PC-3 (cell line): ENCODE data around the gene SF3A1.

Source experiments
- EZH2 ChIP-seq: fragments of 300-600 bp; sonication (generic); IDR thresholded peaks from one replicate; pipeline ENCODE4 v1.6.1; 2017; ENCODE audit warnings: antibody characterized with exemption, mild to moderate bottlenecking, low read length; ENCODE audit not compliant: unreplicated experiment
- EZH2phosphoT487 ChIP-seq: fragments of 300-600 bp; sonication (generic); IDR thresholded peaks from 2 replicates; pipeline ENCODE4 v1.6.1; 2018; ENCODE audit warnings: mild to moderate bottlenecking, antibody characterized with exemption, low read length, borderline replicate concordance
- TF ChIP-seq, protein P1 (sequence below): fragments of 300-600 bp; sonication (generic); conservative IDR thresholded peaks from 2 replicates; pipeline ENCODE4 v1.5.1; 2017; ENCODE audit warnings: antibody characterized with exemption, low read depth, mild to moderate bottlenecking, low read length

DNA sequence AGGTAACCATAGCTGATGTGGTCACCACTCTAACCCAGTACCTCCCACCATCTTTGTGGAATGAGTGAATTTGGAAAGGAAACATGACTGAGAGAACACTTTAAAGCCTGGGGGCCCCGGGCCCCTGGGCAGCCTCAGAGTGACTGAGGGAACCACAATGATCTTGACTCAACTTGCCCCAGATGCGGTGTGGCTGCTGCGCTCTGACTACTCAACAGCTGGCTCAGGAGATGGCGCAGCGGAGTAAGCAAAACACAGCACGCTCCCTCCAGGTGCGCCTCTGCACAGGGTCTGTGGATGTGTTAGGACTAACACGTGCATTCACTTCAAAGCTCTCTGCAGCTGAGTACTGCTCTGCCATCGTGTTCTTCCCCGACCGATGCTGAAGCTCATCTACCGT is 24.6 kb upstream of the SF3A1 start:
- TF ChIP-seq, protein P1, sequence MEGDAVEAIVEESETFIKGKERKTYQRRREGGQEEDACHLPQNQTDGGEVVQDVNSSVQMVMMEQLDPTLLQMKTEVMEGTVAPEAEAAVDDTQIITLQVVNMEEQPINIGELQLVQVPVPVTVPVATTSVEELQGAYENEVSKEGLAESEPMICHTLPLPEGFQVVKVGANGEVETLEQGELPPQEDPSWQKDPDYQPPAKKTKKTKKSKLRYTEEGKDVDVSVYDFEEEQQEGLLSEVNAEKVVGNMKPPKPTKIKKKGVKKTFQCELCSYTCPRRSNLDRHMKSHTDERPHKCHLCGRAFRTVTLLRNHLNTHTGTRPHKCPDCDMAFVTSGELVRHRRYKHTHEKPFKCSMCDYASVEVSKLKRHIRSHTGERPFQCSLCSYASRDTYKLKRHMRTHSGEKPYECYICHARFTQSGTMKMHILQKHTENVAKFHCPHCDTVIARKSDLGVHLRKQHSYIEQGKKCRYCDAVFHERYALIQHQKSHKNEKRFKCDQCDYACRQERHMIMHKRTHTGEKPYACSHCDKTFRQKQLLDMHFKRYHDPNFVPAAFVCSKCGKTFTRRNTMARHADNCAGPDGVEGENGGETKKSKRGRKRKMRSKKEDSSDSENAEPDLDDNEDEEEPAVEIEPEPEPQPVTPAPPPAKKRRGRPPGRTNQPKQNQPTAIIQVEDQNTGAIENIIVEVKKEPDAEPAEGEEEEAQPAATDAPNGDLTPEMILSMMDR, result no peak
- TF ChIP-seq EZH2 (no peak), EZH2phosphoT487 (no peak)
